Muscle layer of colon (tissue), 2 donors: ENCODE measurements around the gene SHISA9.

Source experiments
- H3K27ac ChIP-seq: one replicate; pipeline ENCODE4 v1.7.0; 2013; ENCODE audit warnings: low read depth, mild to moderate bottlenecking, low read length, moderate library complexity
- H3K27me3 ChIP-seq, 2 donors: one replicate each; pipeline ENCODE4 v1.7.0; 2013; ENCODE audit warnings: low read length in 2 of 2, mild to moderate bottlenecking in 2 of 2; ENCODE audit not compliant: insufficient read depth in 2 of 2, control insufficient read depth in 1 of 2
- H3K36me3 ChIP-seq: one replicate; pipeline ENCODE4 v1.7.0; 2013; ENCODE audit warnings: mild to moderate bottlenecking, low read length; ENCODE audit not compliant: insufficient read depth
- H3K4me1 ChIP-seq: one replicate; pipeline ENCODE4 v1.7.0; 2013; ENCODE audit warnings: mild to moderate bottlenecking, low read length; ENCODE audit not compliant: insufficient read depth
- H3K4me3 ChIP-seq, 2 donors: one replicate each; pipeline ENCODE4 v1.7.0; 2013; ENCODE audit warnings: low read length in 2 of 2, low read depth in 1 of 2, mild to moderate bottlenecking in 1 of 2, moderate library complexity in 1 of 2
- H3K9ac ChIP-seq: one replicate; pipeline ENCODE4 v1.7.0; 2013; ENCODE audit warnings: low read length
- H3K9me3 ChIP-seq: one replicate; pipeline ENCODE4 v1.7.0; 2013; ENCODE audit warnings: mild to moderate bottlenecking, low read length
- donor health status: abdominal sarcoma.
- donor health status: Adenocarcinoma of cecum.

SHISA9 gene

DNA sequence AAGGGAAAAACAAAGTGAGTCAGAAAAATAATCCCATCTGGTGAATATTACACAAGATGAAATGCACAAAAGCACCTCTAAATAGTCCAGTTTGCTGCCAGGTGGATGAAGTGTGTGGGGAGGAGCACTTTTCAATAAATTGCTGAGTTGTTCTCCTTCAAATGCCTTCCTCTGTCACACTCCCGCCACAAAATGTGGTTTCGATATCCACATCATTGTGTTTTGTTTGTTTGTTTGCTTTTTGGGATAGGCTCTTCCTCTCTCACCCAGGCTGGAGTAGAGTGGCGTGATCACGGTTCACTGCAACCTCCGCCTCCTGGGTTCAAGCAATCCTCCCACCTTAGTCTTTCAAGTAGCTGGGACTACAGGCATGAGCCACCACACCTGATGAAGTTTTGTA, 24.6 kb upstream of the SHISA9 start:
- Histone ChIP-seq H3K27ac (no peak overlapping the region), H3K4me1 (no peaks in the 10 kb centered on the region), H3K27me3 (no peaks in the 10 kb centered on the region), H3K4me3 (no peak overlapping the region), H3K9ac (no peak overlapping the region), H3K9me3 (no peaks in the 10 kb centered on the region), H3K36me3 (no peaks in the 10 kb centered on the region)

DNA sequence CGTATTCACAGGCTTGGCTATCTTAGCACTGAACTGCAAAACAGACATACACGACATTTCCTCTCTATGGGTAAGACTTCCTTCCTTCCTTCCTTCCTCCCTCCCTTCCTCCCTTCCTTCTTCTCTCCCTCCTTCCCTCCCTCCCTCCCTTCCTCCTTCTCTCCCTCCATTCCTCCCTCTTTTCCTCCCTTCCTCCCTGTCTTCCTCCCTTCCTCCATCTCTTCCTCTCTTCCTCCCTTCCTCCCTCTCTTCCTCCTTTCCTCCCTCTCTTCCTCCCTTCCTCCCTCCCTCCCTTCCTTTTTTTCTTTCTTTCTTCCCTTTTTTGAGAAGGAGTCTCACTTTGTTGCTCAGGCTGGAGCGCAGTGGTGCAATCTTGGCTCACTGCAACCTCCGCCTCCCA, 22.4 kb upstream of the SHISA9 start:
- Histone ChIP-seq H3K4me3 (no peak overlapping the region), H3K27me3 (no peaks in the 10 kb centered on the region), H3K9me3 (no peaks in the 10 kb centered on the region), H3K36me3 (no peaks in the 10 kb centered on the region), H3K27ac (no peak overlapping the region), H3K4me1 (no peaks in the 10 kb centered on the region), H3K9ac (no peak overlapping the region)

DNA sequence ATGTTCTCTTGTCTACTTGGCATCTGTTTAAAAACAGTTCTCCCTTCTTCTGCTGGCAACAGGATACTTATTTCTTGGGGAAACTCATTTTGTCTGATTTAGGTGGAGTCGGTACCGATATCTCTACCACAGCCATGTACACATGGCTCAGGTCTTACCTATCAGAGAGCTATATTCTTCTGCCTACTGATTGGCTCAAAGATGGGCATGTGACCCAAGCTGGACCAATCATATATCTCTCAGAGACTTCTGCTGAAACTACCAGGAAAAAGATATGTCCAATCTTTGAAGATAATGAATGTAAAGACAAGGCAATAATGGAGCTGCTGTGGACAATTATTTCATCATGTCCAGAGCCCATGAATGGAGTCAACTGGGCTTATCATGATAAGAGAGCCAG, 21.6 kb upstream of the SHISA9 start:
- H3K9me3 ChIP-seq, result no peaks in the 10 kb centered on the region
- no peaks in the 10 kb centered on the region for H3K36me3 ChIP-seq
- no peak overlapping the region for H3K4me3 ChIP-seq
- H3K9ac ChIP-seq, result no peak overlapping the region
- H3K27me3 ChIP-seq, result no peaks in the 10 kb centered on the region
- H3K27ac ChIP-seq, result no peak overlapping the region
- H3K4me1 ChIP-seq, result no peaks in the 10 kb centered on the region

GRCh38 chr16:12881182-12881581, 20.2 kb upstream of the SHISA9 start:
- H3K4me1 ChIP-seq, result no peaks in the 10 kb centered on the region
- no peaks in the 10 kb centered on the region for H3K9me3 ChIP-seq
- H3K36me3 ChIP-seq, result no peaks in the 10 kb centered on the region
- no peak overlapping the region for H3K4me3 ChIP-seq
- no peak overlapping the region for H3K9ac ChIP-seq
- H3K27me3 ChIP-seq, result no peaks in the 10 kb centered on the region
- no peak overlapping the region for H3K27ac ChIP-seq

- no peaks in the 10 kb centered on the region for H3K9me3 ChIP-seq
- no peak overlapping the region for H3K4me3 ChIP-seq
- no peaks in the 10 kb centered on the region for H3K4me1 ChIP-seq
These were observed 19.7 kb upstream of the SHISA9 start for GRCh38 chr16:12881740-12882139.

GRCh38 chr16:12885742-12886141, 15.7 kb upstream of the SHISA9 start:
- Histone ChIP-seq H3K27me3 (no peaks in the 10 kb centered on the region), H3K4me1 (no peaks in the 10 kb centered on the region), H3K9ac (no peak overlapping the region), H3K27ac (no peak overlapping the region), H3K4me3 (no peak overlapping the region), H3K36me3 (no peaks in the 10 kb centered on the region), H3K9me3 (no peaks in the 10 kb centered on the region)

More at GRCh38 chr16:12881740-12882139, 19.7 kb upstream of the SHISA9 start:
- H3K27ac ChIP-seq, result no peak overlapping the region
- no peak overlapping the region for H3K9ac ChIP-seq
- H3K27me3 ChIP-seq, result no peaks in the 10 kb centered on the region
- no peaks in the 10 kb centered on the region for H3K36me3 ChIP-seq

- H3K27ac ChIP-seq, result no peak overlapping the region
- no peaks in the 10 kb centered on the region for H3K9me3 ChIP-seq
- no peaks in the 10 kb centered on the region for H3K36me3 ChIP-seq
- H3K4me3 ChIP-seq, result no peak overlapping the region
- no peak overlapping the region for H3K9ac ChIP-seq
- no peaks in the 10 kb centered on the region for H3K27me3 ChIP-seq
- H3K4me1 ChIP-seq, result no peaks in the 10 kb centered on the region
These were observed 9.6 kb upstream of the SHISA9 start for GRCh38 chr16:12891836-12892235.

DNA sequence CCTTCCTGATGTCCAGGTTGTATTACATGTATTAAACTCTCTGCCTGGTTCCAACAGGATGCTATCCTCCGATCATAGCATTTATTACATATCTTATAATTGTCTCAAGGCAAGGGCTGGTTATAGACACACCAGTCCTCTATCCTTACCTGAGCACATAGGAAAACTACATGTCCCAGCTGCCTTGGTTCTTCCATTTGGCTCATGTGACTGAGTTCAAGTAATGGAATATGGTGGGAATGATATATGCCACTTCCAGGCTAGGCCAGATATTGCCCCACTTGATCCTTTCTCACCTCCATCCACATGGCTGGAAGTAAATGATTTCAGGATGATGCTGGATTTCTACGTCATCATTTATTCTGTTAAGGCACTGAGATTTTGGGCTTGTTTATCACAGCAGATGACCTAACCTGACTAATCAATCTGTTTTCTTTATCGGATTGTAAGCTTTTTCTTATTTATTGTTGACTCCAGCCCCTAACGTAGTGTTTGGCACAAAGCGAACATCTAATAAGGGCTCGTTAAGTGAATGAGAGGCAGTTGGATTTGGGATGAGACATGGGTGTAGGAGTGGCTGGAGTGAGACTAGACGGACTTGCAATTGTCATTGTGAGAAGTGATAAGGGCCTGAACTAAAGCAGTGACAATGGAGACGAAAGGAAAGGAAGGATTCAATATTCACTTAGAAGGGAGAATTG, 8.2 kb upstream of the SHISA9 start:
- Histone ChIP-seq H3K9ac (no peak overlapping the region), H3K9me3 (no peaks in the 10 kb centered on the region), H3K27me3 (no peaks in the 10 kb centered on the region), H3K4me3 (no peak overlapping the region), H3K27ac (no peak overlapping the region), H3K36me3 (no peaks in the 10 kb centered on the region), H3K4me1 (no peaks in the 10 kb centered on the region)

DNA sequence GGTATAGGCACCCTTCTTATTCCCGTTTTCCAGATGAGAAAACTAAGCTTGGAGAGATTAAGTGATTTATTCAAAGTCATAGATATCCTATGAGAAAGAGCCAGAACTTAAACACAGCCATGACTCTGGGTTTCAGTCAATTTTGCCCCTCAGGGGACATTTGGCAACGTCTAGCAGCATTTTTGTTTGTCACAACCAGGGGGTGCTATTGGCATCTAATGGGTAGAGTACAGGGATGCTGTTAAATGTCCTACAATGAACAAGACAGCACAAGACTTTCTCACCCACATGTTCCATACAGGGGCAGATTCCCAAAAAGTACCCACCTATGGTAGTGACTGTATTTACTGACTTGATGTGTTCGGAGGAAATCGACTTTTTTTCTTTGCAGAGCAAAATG, 4.8 kb upstream of the SHISA9 start:
- Histone ChIP-seq H3K9ac (no peak overlapping the region), H3K27me3 (peaks cover 0 to 18% of the 10 kb centered on the region in 2 donors), H3K27ac (no peak overlapping the region), H3K9me3 (no peaks in the 10 kb centered on the region), H3K4me1 (no peaks in the 10 kb centered on the region), H3K4me3 (no peak overlapping the region), H3K36me3 (no peaks in the 10 kb centered on the region)

- Histone ChIP-seq H3K27me3 (peaks cover 0 to 34% of the 10 kb centered on the region in 2 donors), H3K9ac (no peak overlapping the region), H3K4me1 (no peaks in the 10 kb centered on the region), H3K36me3 (no peaks in the 10 kb centered on the region), H3K27ac (no peak overlapping the region), H3K4me3 (no peak overlapping the region), H3K9me3 (no peaks in the 10 kb centered on the region)
These were observed 2.8 kb upstream of the SHISA9 start for GRCh38 chr16:12898551-12898950.

GRCh38 chr16:12899529-12900143, 1.8 kb upstream of the SHISA9 start:
- Histone ChIP-seq H3K27me3 (peaks cover 7 to 45% of the 10 kb centered on the region in 2 donors), H3K36me3 (no peaks in the 10 kb centered on the region), H3K4me1 (no peaks in the 10 kb centered on the region), H3K27ac (no peak overlapping the region), H3K4me3 (no peak overlapping the region), H3K9ac (no peak overlapping the region), H3K9me3 (no peaks in the 10 kb centered on the region)

DNA sequence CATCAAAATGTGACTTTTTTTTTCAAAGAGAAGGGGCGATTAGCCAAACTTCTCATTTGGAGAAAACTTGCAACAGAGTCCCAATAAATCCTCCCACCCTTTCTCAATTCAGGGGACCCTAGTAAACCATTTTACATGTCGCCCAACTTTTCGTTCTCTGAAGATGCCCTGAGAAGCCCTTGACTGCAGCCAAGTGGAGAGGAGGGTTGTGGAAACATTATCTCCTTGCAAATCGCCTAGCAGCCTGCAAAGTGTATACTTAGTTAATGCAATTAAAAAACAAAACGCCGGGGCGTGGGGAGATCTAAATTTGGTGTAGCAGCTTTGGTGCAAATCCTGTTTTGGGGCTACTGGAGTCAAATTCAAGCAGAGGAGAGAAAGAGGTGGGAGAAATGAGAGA, 1.2 kb upstream of the SHISA9 start:
- Histone ChIP-seq H3K36me3 (no peaks in the 10 kb centered on the region), H3K4me3 (no peak overlapping the region), H3K27ac (no peak overlapping the region), H3K27me3 (peaks cover 7 to 45% of the 10 kb centered on the region in 2 donors), H3K4me1 (no peaks in the 10 kb centered on the region), H3K9me3 (no peaks in the 10 kb centered on the region), H3K9ac (no peak overlapping the region)
